H1 (cell line): ENCODE measurements around the gene RB1. TPM values are rescaled to one million over a fixed set of nuclear protein-coding genes. Genes with fewer than 3 reads are reported as not detected.

Source experiments
- CTCF ChIA-PET: fragments of 300-600 bp; sonication (Branson Sonifier 250); formaldehyde crosslinking; loops from one replicate; lab custom pipeline; 2021; ENCODE audit not compliant: partially characterized antibody; lab: Charles Lee
- POLR2A ChIA-PET: fragments of 300-600 bp; sonication (Branson Sonifier 250); formaldehyde crosslinking; loops from one replicate; lab custom pipeline; 2021; ENCODE audit warnings: inconsistent platforms; ENCODE audit not compliant: partially characterized antibody; lab: Charles Lee
- DNase-seq, 2 experiments: peaks; one replicate each; pipeline versions ENCODE4 v3.0.0 to v3.0.0-alpha.2; 2010 to 2022; ENCODE audit warnings: low spot score in 2 of 2, low read depth in 1 of 2, mixed read lengths in 1 of 2
- FAIRE-seq: peaks from 2 replicates; lab custom pipeline; 2011; peaks lifted over from hg19 to GRCh38; lab: Jason Lieb, UNC
- H2AFZ ChIP-seq: 2 replicates; pipeline ENCODE4 v1.8.1; 2012; ENCODE audit warnings: low read length, inconsistent platforms
- H2AK5ac ChIP-seq: 2 replicates; pipeline ENCODE4 v1.6.1; 2013; ENCODE audit warnings: low read depth, low read length
- H2BK120ac ChIP-seq: replicated peaks from 2 replicates; pipeline ENCODE3; 2013; ENCODE audit warnings: low read depth, low read length, inconsistent platforms
- H2BK12ac ChIP-seq: 2 replicates; pipeline ENCODE4 v1.6.1; 2013; ENCODE audit warnings: low read depth, low read length
- H2BK15ac ChIP-seq: 2 replicates; pipeline ENCODE4 v1.6.1; 2013; ENCODE audit warnings: low read length
- H2BK20ac ChIP-seq: 2 replicates; pipeline ENCODE4 v1.6.1; 2013; ENCODE audit warnings: low read length
- H2BK5ac ChIP-seq: 2 replicates; pipeline ENCODE4 v1.6.1; 2013; ENCODE audit warnings: low read depth, low read length
- H3K14ac ChIP-seq: 2 replicates; pipeline ENCODE4 v1.6.1; 2013; ENCODE audit warnings: inconsistent platforms; ENCODE audit not compliant: insufficient read length
- H3K18ac ChIP-seq: 2 replicates; pipeline ENCODE4 v1.6.1; 2013; ENCODE audit warnings: low read length; ENCODE audit errors: extremely low read depth
- H3K23ac ChIP-seq: 2 replicates; pipeline ENCODE4 v1.6.1; 2013; ENCODE audit warnings: inconsistent platforms; ENCODE audit not compliant: insufficient read length
- H3K23me2 ChIP-seq: 2 replicates; pipeline ENCODE4 v1.6.1; 2013; ENCODE audit warnings: low read depth, low read length
- H3K27ac ChIP-seq: 2 replicates; pipeline ENCODE4 v1.6.1; 2011; ENCODE audit warnings: low read depth, low read length, inconsistent platforms
- H3K27me3 ChIP-seq, 4 experiments: replicated peaks in 1 of 4; 1 replicate in 1 of 4; 2 replicates in 3 of 4; pipeline versions ENCODE4 v1.6.1 to v1.8.1; 2011 to 2013; ENCODE audit warnings: low read length in 3 of 4, mild to moderate bottlenecking in 3 of 4, inconsistent platforms in 2 of 4, mixed read lengths in 2 of 4, moderate library complexity in 1 of 4; ENCODE audit not compliant: control insufficient read depth in 3 of 4, insufficient read depth in 3 of 4; ENCODE audit errors: extremely low read depth in 1 of 4
- H3K36me3 ChIP-seq, 4 experiments: 2 replicates each; pipeline versions ENCODE4 v1.6.1 to v1.8.1; 2011 to 2013; ENCODE audit warnings: mild to moderate bottlenecking in 4 of 4, low read length in 3 of 4, moderate library complexity in 2 of 4, control low read depth in 1 of 4, inconsistent platforms in 1 of 4; ENCODE audit not compliant: insufficient read depth in 4 of 4, control insufficient read depth in 2 of 4
- H3K4ac ChIP-seq: replicated peaks from 2 replicates; pipeline ENCODE3; 2013; ENCODE audit warnings: low read length, low read depth, mixed read lengths, inconsistent platforms; ENCODE audit not compliant: insufficient read length
- H3K4me1 ChIP-seq, 4 experiments: replicated peaks in 1 of 4; 1 replicate in 1 of 4; 2 replicates in 3 of 4; pipeline versions ENCODE4 v1.6.1 to v1.8.1; 2011 to 2013; ENCODE audit warnings: low read length in 3 of 4, inconsistent platforms in 2 of 4, mixed read lengths in 1 of 4; ENCODE audit not compliant: insufficient read depth in 4 of 4, control insufficient read depth in 3 of 4
- H3K4me2 ChIP-seq, 2 experiments: 2 replicates each; pipeline versions ENCODE4 v1.6.1 to v1.8.1; 2011 to 2013; ENCODE audit warnings: low read depth in 2 of 2, low read length in 2 of 2, control low read depth in 1 of 2, inconsistent platforms in 1 of 2, mild to moderate bottlenecking in 1 of 2; ENCODE audit not compliant: insufficient read depth in 1 of 2
- H3K4me3 ChIP-seq, 4 experiments: fragments of 200-600, 300-600 bp in 1 of 4; sonication (generic), shearing (Covaris generic), sonication (Bioruptor Twin) in 1 of 4; 2 replicates each; pipeline versions ENCODE4 v1.5.1 to v1.8.1; 2011 to 2016; ENCODE audit warnings: low read length in 4 of 4, low read depth in 3 of 4, control low read depth in 2 of 4, inconsistent platforms in 2 of 4, mild to moderate bottlenecking in 2 of 4, mixed read lengths in 1 of 4, moderate library complexity in 1 of 4; ENCODE audit not compliant: insufficient read depth in 2 of 4; ENCODE audit errors: extremely low read depth in 1 of 4
- H3K56ac ChIP-seq: replicated peaks from 2 replicates; pipeline ENCODE3; 2013; ENCODE audit warnings: low read depth, mild to moderate bottlenecking, mixed read lengths, low read length, inconsistent platforms; ENCODE audit not compliant: insufficient read length
- H3K79me1 ChIP-seq: 2 replicates; pipeline ENCODE4 v1.6.1; 2013; ENCODE audit warnings: low read depth, low read length, control low read depth
- H3K79me2 ChIP-seq, 2 experiments: 2 replicates each; pipeline versions ENCODE4 v1.6.1 to v1.8.1; 2012 to 2013; ENCODE audit warnings: low read length in 2 of 2, mild to moderate bottlenecking in 2 of 2, inconsistent platforms in 1 of 2; ENCODE audit not compliant: insufficient read depth in 2 of 2, control insufficient read depth in 1 of 2
- H3K9ac ChIP-seq, 4 experiments: replicated peaks in 1 of 4; 1 replicate in 1 of 4; 2 replicates in 3 of 4; pipeline versions ENCODE4 v1.6.1 to v1.8.1; 2011 to 2013; ENCODE audit warnings: low read depth in 3 of 4, low read length in 3 of 4, control low read depth in 2 of 4, mild to moderate bottlenecking in 2 of 4, moderate library complexity in 2 of 4, inconsistent platforms in 1 of 4; ENCODE audit errors: extremely low read depth in 1 of 4
- H3K9me3 ChIP-seq, 2 experiments: 2 replicates each; pipeline versions ENCODE4 v1.6.1 to v1.8.1; 2012 to 2013; ENCODE audit warnings: mild to moderate bottlenecking in 2 of 2, moderate library complexity in 2 of 2, control low read depth in 1 of 2, inconsistent platforms in 1 of 2, low read depth in 1 of 2, low read length in 1 of 2, mixed read lengths in 1 of 2; ENCODE audit not compliant: insufficient read depth in 2 of 2
- H4K20me1 ChIP-seq, 2 experiments: replicated peaks in 1 of 2; 2 replicates each; pipeline versions ENCODE3 to v1.8.1; 2011 to 2013; ENCODE audit warnings: inconsistent platforms in 2 of 2, low read length in 2 of 2, mild to moderate bottlenecking in 1 of 2; ENCODE audit not compliant: insufficient read depth in 2 of 2, control insufficient read depth in 1 of 2
- H4K5ac ChIP-seq: 2 replicates; pipeline ENCODE4 v1.6.1; 2013; ENCODE audit warnings: low read length, low read depth, mixed read lengths, inconsistent platforms; ENCODE audit not compliant: insufficient read length
- H4K8ac ChIP-seq: 2 replicates; pipeline ENCODE4 v1.8.0; 2013; ENCODE audit warnings: mild to moderate bottlenecking, moderate library complexity, low read length, inconsistent platforms; ENCODE audit not compliant: insufficient read depth; ENCODE audit errors: extremely low read depth
- H4K91ac ChIP-seq: replicated peaks from 2 replicates; pipeline ENCODE3; 2013; ENCODE audit warnings: low read length, mixed read lengths, inconsistent platforms; ENCODE audit not compliant: insufficient read length
- RNF2 ChIP-seq: fragments of 200-900, 300-1000 bp; sonication (generic); IDR thresholded peaks from 2 replicates; pipeline ENCODE4 v1.7.1; 2016; ENCODE audit warnings: borderline replicate concordance, low read depth, mild to moderate bottlenecking, antibody characterized with exemption, low read length; ENCODE audit not compliant: poor library complexity, severe bottlenecking; ENCODE audit errors: missing control alignments
- SP4 ChIP-seq: IDR thresholded peaks from 2 replicates; pipeline ENCODE4 v1.6.1; 2012; ENCODE audit warnings: low read length, inconsistent platforms
- SRF ChIP-seq: IDR thresholded peaks from 2 replicates; pipeline ENCODE4 v1.6.1; 2011; ENCODE audit warnings: mild to moderate bottlenecking, low read depth, low read length, moderate library complexity
- polyA plus RNA-seq, 7 experiments: library from polyadenylated mRNA; depleted of rRNA in 3 of 7; stranded (reverse) in 5 of 7; unstranded in 2 of 7; fragments of >200 nt in 5 of 7; fragments of 200-250 nt in 2 of 7; gene quantifications; 1 replicate in 5 of 7; 2 replicates in 1 of 7; 4 replicates in 1 of 7; pipeline versions ENCODE4 v1.2.1 to v1.2.3, GENCODE V29; 2011 to 2013; ENCODE audit warnings: missing spikeins in 2 of 7, mixed read lengths in 2 of 7
- total RNA-seq: library from RNA; stranded (reverse); fragmentation: NEBNext Ultra II Directional; extraction: Animal tissue kit (Norgen Biotek cat#: 25700); gene quantifications from 2 replicates; pipeline ENCODE4 v1.2.1, GENCODE V29; 2021

The RB1 gene
- total and polyA plus RNA-seq, 2 of the 8 experiments (the other 6 are each of a cell fraction or from before 2014, with no cell fraction given) = 4.1 to 17.5 TPM

DNA sequence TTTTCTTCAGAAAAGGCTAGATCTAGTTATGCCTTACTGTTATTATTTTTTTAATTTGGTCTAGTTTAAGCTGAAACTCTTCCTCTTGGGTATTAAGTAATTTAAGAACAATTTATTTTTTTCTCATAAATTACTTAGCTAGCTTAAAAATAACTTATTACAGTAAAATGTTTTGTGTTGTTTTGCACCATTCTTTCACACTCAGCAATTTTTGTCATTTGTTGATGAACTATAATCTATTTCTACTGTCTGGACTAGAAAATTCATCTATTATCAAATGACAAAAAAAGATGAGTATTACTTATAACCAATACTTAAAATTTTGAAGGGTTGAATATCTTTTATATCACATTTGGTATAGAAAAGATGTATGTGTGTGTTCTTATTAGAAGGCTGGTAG is 111.0 kb downstream of the RB1 start:
- H2BK20ac ChIP-seq = no peak overlapping the region
- no peak overlapping the region for H4K5ac ChIP-seq
- H3K4me3 ChIP-seq = no peak overlapping the region
- no peak overlapping the region for H3K4me2 ChIP-seq
- FAIRE-seq (no peak), DNase-seq (no peak)
- H3K9me3 ChIP-seq = no peaks in the 10 kb centered on the region; a peak in 1 of 4 replicates
- no peak overlapping the region for H2BK15ac ChIP-seq
- no peak overlapping the region for H3K23ac ChIP-seq
- H2AK5ac ChIP-seq = no peak overlapping the region
- no peak overlapping the region for H4K91ac ChIP-seq
- H3K18ac ChIP-seq = no peak overlapping the region
- H2BK5ac ChIP-seq = no peak overlapping the region
- H3K9ac ChIP-seq = no peak overlapping the region
- no peaks in the 10 kb centered on the region for H3K23me2 ChIP-seq
- no peaks in the 10 kb centered on the region for H3K79me1 ChIP-seq
- no peak for TF ChIP-seq RNF2
- TF ChIP-seq SRF = no peak
- TF ChIP-seq SP4 = no peak
- H3K27me3 ChIP-seq = no peaks in the 10 kb centered on the region
- no peaks in the 10 kb centered on the region for H3K79me2 ChIP-seq
- CTCF ChIA-PET = interaction anchor here (0.9 to 1.4 kb wide), 3 partner anchors 8 to 60 kb away, joined by 3 read pairs; no protein-coding TSS in a partner anchor
- POLR2A ChIA-PET = no interaction called here
- H3K27ac ChIP-seq = no peak overlapping the region
- no peak overlapping the region for H3K4ac ChIP-seq
- no peak overlapping the region for H3K56ac ChIP-seq
- H2AFZ ChIP-seq = no peak overlapping the region
- H2BK12ac ChIP-seq = no peak overlapping the region
- no peak overlapping the region for H4K8ac ChIP-seq
- H3K14ac ChIP-seq = no peak overlapping the region
- H2BK120ac ChIP-seq = no peak overlapping the region
- H3K36me3 ChIP-seq = no peaks in the 10 kb centered on the region
- peaks cover 3 to 4% (median 3%) of the 10 kb centered on the region in 4 experiments; a peak in 4 of 7 replicates for H3K4me1 ChIP-seq
- H4K20me1 ChIP-seq = no peaks in the 10 kb centered on the region
